Measurements from ENCODE around the gene NAB1.

Gene NAB1

DNA sequence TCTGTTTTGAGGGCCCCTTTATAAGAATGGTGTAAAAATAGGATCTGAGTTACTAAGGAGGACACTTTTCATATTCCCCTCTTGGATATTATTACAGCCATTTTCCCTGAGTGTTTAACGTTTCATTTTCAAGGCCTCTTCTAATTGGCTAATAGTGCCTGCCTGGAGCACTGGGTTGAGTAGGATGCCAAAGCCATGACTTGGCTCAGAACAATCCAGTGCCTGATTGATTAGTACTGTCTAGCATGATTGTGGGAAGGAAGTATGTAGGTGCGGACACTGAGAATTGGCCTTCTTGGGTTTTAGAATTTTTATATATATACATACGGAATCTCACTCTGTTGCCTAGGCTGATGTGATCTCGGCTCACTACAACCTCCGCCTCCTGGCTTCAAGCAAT lies 66.1 kb downstream of the NAB1 start:
- FAIRE-seq = no peak

DNA sequence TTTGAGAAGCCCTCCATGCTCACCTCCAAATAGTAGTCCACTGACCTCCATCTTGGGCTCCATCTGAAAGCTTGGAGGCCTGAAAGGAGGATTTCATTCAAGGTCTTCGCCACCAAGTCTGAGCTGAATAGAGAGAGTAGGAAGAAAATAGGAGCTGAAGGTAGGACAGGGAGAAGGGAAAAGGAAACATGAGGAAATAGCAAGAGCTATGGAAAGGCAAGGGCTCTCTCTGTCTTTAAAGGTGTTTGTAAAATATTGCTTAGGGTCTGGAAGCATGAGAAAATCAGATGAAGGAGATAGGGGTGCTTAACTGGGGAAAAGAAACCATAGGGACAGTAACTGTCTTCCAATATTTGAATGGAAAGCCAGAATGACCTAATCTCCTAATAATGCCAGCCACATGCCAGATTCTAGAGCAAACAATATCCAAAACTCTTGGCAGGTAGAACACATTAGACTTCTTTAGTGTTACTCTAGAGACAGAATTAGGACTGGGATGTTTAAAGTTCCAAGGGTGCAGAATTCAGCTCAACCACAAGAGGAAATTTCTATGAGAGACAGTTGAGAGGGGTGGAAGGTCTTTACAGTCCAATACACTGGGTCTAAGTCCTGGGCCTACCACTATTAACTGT lies 67.4 kb downstream of the NAB1 start:
- no peak for FAIRE-seq

DNA sequence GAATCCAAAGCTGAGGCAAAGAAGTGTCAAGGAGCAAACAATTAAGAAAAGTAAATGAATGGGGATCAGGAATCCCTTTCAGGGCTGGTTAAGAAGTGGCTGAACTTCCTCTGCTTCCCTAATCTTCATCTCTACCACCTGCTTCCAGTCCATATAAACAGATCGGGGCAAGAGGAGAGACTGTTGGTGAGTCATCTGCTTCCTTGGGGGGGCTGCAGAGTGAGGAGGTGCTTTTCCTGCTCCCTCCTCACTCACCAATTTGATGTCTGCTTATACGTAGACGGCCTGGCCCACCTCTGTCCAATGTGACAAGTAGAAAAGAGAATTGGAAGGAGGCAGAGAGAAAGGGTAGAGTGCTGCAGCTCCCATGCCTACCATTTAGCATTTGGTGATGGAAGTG lies 68.4 kb downstream of the NAB1 start:
- FAIRE-seq = no peak

DNA sequence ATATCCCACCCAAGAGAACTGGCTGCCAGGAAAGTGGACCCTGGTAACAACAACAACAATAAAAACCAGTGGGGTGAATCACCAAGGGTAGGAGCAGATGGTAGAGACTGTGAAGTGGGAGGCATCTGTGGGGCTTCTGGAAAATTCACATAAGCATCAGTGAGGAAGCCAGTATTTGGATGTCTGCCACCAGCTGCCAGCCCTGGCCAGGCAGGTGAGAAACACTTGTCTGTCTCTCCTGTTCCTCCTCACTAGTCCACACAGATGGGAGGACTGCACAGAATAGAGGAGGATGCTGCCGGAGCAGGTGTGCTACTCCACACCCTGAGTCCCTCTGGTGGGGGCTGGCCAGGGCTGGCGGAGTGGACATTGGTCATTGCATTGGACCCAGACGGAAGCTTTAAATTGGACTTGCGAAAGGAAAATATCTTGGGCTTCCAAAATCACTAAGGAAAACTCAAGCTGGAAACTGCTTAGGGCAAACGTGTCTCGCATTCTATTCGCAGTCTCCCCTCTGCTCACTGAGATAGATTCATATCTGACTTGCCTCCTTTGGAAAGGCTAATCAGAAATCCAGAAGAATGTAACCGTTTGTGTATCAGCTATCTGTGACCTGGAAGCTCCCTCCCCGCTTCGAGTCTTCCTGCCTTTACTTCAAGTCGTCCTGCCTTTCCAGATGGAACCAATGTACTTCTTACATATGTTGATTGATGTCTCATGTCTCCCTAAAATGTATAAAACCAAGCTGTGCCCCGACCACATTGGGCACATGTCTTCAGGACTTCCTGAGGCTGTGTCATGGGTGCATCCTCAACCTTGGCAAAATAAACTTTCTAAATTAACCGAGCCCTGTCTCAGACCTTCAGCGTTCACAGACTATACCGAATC lies 69.1 kb downstream of the NAB1 start:
- no peak for FAIRE-seq

DNA sequence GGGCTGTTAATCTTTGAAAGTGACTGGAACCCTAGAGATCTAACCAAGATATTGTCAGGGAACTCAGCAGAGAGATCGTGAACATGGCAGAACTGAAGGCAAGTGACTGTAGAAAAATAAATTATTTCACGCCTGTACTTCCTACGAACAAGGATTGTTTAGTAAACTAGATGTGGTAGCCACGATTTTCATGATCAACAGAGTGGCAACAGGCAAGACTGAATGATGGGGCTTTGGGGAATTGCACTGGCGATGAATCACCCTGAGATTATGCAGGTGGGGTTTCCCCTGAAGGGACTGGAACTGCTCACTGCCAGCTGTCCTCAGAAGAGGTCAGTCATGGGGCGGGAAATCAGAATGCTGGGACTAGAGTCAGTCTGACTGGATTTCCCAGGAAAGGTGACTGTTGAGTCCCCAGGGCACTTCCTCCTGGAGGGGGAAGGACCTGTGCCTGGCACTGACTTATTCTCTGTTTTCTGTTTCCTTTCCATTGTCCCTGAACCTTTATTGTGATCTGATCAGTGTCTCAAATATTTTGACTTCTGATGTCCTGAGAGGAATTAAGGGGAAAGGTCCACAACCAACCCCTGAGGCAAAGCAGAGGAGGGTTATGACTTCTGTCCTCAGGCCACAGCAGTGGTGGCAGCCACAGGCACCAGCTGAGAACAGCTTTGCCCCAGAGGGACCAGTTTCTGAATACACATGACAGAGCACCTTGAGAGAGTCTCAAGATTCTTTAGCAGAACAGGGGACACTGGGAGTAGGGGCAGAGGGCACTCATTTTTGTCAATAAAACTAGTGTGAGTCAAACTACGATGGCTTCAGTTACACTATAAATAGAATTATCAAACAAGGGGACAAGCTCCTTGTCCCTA lies 70.0 kb downstream of the NAB1 start:
- no peak for FAIRE-seq

DNA sequence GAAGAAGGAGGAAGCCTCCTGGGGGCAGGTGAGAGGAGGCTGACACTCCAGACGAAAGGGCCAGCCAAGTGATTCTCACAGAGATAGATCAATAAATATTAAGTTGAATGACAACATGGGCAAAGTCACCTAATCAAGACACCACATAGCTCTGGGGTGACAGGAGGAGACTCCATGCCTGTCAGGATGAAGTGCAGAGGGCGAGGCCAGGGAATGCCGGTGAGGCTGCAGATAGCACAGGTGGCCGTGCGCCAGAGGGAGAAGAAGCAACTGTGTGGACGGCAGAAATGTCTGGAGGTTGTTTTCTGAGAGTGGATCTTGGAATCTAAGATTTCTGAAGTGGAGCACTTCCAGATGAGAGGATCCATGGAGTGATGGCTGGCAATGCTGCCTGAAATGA lies 71.4 kb downstream of the NAB1 start:
- FAIRE-seq = no peak

DNA sequence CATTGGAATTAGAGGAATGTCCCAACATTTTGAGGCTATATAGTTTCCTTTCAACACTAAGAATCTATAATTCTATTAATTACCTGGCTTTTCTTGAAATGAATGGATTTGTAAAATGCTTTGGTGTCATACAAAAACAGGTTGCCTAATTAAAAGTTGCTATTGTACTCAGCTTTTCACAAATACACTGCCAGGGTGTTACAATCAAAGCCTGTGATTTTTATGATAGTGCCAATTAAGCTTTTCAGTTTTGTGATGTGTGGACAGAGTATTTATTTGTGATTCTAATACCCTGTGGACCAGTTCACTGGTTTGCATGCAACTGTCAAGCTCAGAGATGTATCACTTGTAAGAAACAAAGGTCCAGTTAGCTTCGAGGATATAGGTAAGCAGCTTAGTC lies 71.8 kb downstream of the NAB1 start:
- FAIRE-seq = no peak

DNA sequence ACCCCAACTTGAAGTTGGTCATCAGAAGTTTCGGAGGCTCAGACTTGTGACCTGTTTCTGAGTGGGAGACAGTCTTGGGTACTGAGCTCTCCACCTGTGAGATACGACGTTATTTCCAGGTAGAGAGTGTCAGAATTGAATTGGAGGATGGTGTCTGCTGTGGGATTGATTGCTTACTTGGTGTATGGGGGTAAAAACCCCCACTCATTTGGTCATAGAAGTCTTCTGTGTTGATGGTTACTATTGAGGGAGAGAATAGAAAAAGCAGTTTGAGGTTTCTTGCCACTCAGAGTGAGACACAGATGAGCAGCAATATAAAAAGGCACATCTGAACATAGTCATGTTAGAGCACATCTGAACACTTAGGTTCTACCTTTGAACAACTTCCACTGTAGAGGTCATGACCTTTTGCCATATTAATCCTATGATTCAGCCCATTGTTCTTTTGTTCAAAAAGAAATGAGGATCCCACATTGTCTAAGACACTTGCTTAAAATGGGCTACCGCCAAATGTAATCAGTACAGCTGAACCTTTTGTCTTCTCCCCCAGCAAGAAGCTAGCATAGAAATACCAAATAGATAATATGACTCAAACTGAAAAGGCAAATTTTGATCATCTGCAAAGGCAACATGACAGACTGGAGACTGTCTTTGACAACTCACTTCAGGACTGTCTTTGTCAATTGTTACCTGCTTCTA lies 73.3 kb downstream of the NAB1 start:
- no peak for FAIRE-seq

DNA sequence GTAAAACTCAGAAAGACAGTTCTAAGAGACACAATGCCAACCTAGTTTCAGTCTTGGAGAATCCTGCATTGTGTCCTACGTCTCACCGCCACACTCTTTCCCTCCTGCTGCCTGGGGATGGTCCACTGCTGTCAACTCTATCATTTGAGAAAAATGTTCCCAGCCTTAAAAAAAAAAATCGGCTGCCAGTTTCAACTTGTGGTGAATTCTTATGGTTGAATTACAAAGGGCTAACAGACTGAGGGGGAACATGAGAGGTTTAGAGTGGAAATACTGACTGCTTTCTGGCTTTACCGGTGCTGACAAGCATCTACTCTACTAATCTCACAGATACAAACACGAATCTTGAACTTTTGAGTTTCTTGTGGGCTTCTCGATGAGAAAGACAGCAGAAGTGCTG lies 74.0 kb downstream of the NAB1 start:
- FAIRE-seq = no peak

DNA sequence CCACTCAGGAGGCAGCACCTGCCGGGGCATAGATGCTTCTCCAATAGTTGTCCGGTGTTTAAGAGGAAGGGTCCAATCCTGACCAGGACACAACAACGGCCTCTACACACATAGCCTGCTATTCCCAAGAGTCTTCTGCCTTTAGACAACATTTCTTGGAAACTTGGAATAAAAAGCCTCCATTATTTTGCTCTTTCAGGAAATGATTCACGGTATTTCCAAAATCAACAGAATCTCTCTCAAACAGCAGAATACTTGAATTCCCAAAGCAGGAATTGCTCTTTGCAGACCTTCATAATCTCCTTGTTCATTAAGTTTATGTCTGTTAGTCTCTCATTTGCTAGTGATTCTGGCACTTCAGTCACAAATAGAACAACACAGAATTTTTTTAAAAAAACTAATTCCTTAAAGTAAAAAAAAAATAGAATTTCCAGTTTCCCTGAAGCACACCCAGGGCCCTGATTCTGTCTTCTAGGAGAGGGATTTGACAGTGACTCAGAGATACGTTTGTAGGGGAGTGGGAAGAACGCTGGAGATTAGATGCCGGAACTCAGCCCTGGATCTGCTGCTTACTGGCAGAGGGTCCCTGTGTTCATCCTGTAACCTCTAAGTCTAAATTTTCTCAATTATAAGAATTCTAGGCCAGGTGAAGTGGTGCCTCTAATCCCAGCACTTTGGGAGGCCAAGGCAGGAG lies 74.7 kb downstream of the NAB1 start:
- FAIRE-seq = no peak

DNA sequence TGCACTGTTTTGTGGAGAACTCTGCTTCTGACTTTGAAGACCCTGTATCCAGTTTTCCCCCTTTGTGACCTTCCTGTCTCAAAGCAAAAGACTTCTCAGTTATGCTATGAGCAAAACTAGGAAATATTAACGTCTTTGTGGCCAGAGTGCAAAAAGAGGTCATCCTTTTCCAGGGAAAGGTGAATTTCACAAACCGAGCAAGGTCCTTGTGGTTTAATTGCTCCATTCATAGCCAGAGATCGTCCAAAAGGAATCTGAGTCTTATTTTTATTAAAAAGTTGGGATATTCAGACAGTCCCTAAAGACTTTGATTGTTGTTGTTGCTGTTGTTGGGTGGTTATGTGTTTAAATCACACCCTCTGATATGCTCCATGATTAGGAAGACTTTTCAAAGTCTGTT lies 77.4 kb downstream of the NAB1 start:
- FAIRE-seq = no peak

DNA sequence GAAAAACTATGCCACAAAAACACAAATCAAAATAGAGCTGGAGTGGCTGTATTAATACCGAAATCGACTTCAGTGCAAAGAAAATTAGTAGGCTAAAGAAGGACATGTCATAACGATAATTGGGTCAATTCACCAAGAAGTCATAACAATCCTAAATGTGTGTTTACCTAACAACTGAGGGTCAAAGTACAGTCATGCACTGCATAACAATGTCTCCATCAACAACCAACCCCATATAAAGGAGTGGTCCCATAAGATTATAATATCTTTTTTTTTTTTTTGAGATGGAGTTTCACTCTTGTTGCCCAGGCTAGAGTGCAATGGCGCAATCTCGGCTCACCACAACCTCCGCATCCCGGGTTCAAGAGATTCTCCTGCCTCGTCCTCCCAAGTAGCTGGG lies 87.5 kb downstream of the NAB1 start:
- no peak for FAIRE-seq

DNA sequence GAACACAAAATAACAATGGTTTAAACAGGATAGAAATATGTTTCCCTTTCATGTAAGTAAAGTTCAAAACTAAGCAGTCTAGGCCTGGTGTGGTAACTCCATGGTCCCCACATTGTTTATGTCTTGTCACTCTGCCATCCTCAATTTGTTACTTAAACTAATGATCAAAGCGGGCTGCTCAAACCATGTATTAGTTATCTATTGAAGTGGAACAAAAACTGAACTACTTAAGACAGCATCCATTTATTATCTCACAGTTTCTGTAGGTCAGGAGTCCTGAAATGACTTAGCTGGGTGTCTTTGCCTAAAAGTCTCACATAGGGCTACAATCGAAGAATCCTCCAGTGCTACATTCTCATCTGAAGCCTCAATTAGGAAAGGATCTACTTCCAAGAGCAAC lies 91.6 kb downstream of the NAB1 start:
- no peak for FAIRE-seq

Data from colon (tissue), 2 donors.